ENCODE results near the gene HMGB4. TPM values are rescaled to one million over a fixed set of nuclear protein-coding genes. Genes with fewer than 3 reads are reported as not detected.

The HMGB4 gene
- total RNA-seq, 1 donor from 2014 or later: not detected

DNA sequence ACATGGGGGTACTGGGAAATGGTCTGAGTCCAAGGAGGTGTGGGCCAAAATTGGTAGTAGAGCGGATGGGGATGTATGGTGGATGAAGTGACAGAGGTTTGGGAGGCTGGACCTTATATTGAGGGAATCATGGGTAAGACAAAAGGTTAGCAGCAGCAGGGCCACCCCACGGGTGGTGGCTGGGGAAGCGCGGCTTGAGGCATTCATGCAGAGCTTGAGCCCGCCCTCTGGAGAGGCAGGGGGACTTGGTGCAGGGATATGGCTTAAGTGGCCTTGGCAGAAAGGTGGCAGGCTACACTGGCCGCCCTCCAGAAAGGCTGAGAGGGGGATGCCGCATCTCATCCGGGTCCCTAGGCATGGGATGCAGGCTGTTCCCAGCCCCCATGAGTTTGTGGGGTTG lies 31.5 kb downstream of the HMGB4 start:
- no peaks in the 10 kb centered on the region for H3K36me3 Mint-ChIP-seq (ENCODE audit: low read depth)
- H3K27ac Mint-ChIP-seq (ENCODE audit: unreplicated experiment): no peak overlapping the region
- peaks cover 4% of the 10 kb centered on the region for H3K4me1 Mint-ChIP-seq
- no peak overlapping the region for H3K4me3 Mint-ChIP-seq
- DNase-seq (ENCODE audit: low read depth, low spot score): no peak
- no peaks in the 10 kb centered on the region for H3K9me3 Mint-ChIP-seq
- H3K27me3 Mint-ChIP-seq (ENCODE audit: low read depth): no peaks in the 10 kb centered on the region
- TF ChIP-seq, protein P1, sequence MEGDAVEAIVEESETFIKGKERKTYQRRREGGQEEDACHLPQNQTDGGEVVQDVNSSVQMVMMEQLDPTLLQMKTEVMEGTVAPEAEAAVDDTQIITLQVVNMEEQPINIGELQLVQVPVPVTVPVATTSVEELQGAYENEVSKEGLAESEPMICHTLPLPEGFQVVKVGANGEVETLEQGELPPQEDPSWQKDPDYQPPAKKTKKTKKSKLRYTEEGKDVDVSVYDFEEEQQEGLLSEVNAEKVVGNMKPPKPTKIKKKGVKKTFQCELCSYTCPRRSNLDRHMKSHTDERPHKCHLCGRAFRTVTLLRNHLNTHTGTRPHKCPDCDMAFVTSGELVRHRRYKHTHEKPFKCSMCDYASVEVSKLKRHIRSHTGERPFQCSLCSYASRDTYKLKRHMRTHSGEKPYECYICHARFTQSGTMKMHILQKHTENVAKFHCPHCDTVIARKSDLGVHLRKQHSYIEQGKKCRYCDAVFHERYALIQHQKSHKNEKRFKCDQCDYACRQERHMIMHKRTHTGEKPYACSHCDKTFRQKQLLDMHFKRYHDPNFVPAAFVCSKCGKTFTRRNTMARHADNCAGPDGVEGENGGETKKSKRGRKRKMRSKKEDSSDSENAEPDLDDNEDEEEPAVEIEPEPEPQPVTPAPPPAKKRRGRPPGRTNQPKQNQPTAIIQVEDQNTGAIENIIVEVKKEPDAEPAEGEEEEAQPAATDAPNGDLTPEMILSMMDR (conservative IDR thresholded peaks at IDR 0.05): no peak

DNA sequence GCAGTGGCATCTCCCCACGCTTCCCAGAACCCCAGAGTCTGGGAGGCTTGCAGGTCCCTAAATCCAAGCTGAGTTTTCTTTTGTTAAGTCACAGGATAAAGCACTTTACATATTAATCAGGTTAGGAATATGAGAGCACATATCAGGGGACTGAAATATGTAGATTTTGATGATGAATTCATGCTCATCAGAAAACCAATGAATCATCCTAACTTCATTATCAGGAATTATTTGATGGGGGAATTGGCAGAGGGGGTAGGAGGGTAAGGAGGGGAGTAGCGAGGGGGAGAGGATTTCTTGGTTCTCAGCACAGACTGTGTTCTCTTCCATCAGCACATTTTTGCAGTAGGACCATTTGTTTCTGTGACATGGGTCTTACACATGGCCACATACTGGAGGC lies 32.1 kb downstream of the HMGB4 start:
- peaks cover 4% of the 10 kb centered on the region for H3K4me1 Mint-ChIP-seq
- TF ChIP-seq, protein P1 (conservative IDR thresholded peaks at IDR 0.05): no peak
- H3K27ac Mint-ChIP-seq (ENCODE audit: unreplicated experiment): no peak overlapping the region
- no peak for DNase-seq (ENCODE audit: low read depth, low spot score)
- H3K4me3 Mint-ChIP-seq: no peak overlapping the region
- H3K27me3 Mint-ChIP-seq (ENCODE audit: low read depth): no peaks in the 10 kb centered on the region
- H3K9me3 Mint-ChIP-seq: no peaks in the 10 kb centered on the region
- no peaks in the 10 kb centered on the region for H3K36me3 Mint-ChIP-seq (ENCODE audit: low read depth)

DNA sequence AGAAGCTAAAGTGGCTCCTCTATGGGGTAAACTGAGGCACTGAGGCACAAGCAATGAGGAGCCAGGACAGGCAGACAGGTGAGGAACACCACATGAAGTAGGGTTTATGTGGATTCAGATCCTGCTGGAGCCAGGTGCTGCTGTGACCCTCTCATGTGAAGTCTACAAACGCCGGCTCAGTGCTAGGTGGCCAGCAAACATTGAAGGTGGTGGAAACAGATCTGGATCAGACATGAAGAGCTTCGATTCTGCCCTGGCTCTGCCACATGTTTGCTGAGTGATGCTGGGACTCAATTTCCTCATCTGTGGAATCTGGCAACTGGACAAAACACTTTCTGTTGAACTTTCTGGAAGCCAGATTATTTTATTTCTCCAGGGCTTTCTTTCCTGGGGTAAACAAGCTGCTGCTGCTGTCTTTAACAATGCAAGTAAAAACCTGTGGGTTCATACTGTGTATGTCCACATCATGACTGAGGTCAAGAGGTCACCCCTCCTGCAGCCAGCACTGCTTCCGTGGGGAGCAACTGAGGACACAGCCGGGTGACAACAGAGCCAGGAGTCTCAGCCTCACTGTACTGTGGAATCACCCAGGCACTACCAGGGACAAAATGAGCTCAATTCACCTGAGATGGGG lies 33.3 kb downstream of the HMGB4 start:
- H3K27ac Mint-ChIP-seq (ENCODE audit: unreplicated experiment): no peak overlapping the region
- peaks cover 4% of the 10 kb centered on the region for H3K4me1 Mint-ChIP-seq
- no peaks in the 10 kb centered on the region for H3K27me3 Mint-ChIP-seq (ENCODE audit: low read depth)
- TF ChIP-seq, protein P1 (conservative IDR thresholded peaks at IDR 0.05): no peak
- no peak for DNase-seq (ENCODE audit: low read depth, low spot score)
- no peak overlapping the region for H3K4me3 Mint-ChIP-seq
- no peaks in the 10 kb centered on the region for H3K36me3 Mint-ChIP-seq (ENCODE audit: low read depth)
- no peaks in the 10 kb centered on the region for H3K9me3 Mint-ChIP-seq

DNA sequence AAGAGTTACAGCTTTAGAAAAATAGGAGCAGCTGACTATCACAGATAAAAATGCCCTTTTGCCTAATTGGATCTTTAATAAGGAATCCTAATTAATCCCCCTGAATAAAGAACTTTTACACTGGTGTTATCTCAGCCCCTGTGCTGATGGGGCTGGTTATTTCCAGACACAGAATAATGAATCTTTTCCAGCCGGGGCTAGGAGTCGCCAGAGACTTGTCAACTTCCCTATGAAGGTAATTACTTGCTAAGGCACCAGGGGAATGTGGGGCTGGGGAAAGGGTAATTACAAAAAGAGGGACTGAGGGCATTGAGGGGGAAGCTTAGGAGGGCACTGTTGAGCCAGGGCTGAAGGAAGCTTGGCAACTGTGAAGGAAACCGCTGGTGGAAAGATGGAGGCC lies 34.5 kb downstream of the HMGB4 start:
- TF ChIP-seq, protein P1 (conservative IDR thresholded peaks at IDR 0.05): no peak
- Mint-ChIP-seq H3K36me3 (ENCODE audit: low read depth) (no peaks in the 10 kb centered on the region), H3K27me3 (ENCODE audit: low read depth) (no peaks in the 10 kb centered on the region), H3K9me3 (no peaks in the 10 kb centered on the region), H3K27ac (ENCODE audit: unreplicated experiment) (no peak overlapping the region), H3K4me1 (no peaks in the 10 kb centered on the region), H3K4me3 (no peak overlapping the region)
- DNase-seq (ENCODE audit: low read depth, low spot score): no peak

DNA sequence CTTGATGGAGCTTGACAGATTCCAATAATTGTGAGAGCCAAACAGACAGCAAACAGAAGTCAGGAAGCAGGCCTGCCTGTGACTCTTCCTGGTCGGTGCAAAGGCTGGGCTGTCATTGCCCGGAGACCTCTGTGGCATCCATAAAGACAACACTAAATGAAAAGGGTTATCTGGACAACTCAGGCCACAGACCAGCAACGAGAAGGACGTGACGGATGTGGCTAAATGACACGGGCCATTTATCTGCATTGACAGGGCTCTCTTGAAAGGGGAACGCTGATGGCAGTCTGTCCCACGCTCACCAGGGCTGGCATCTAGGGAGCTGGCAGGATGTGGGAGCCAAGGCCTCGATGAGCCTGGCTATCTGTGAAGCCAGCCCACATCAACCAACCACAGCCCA lies 35.0 kb downstream of the HMGB4 start:
- Mint-ChIP-seq H3K9me3 (no peaks in the 10 kb centered on the region), H3K27me3 (ENCODE audit: low read depth) (peaks cover under 1% of the 10 kb centered on the region), H3K4me1 (no peaks in the 10 kb centered on the region), H3K4me3 (no peak overlapping the region), H3K27ac (ENCODE audit: unreplicated experiment) (no peak overlapping the region), H3K36me3 (ENCODE audit: low read depth) (no peaks in the 10 kb centered on the region)
- DNase-seq (ENCODE audit: low read depth, low spot score): no peak
- TF ChIP-seq, protein P1 (conservative IDR thresholded peaks at IDR 0.05): no peak
